Coronary artery (tissue), 2 donors: ENCODE data around the gene AEN.
A peak's percentile ranks its signal among the peaks of the same experiment; 100 is the strongest.

Experiments
- DNase-seq: peaks from one replicate; pipeline ENCODE4 v3.0.0-alpha.2; 2017; ENCODE audit warnings: low spot score
- H3K27ac ChIP-seq, 2 donors: fragments of 200-600 bp; sonication (generic); one replicate each; pipeline ENCODE4 v1.5.1; 2016 to 2019
- H3K4me3 ChIP-seq: fragments of 200-600 bp; sonication (generic); 2 replicates; pipeline ENCODE4 v1.5.1; 2016; ENCODE audit warnings: mild to moderate bottlenecking, moderate library complexity
- TF ChIP-seq, protein P1 (sequence below): fragments of 200-600 bp; sonication (generic); IDR thresholded peaks from one replicate; pipeline ENCODE4 v1.5.1; 2019; ENCODE audit warnings: antibody characterized with exemption

AEN gene

DNA sequence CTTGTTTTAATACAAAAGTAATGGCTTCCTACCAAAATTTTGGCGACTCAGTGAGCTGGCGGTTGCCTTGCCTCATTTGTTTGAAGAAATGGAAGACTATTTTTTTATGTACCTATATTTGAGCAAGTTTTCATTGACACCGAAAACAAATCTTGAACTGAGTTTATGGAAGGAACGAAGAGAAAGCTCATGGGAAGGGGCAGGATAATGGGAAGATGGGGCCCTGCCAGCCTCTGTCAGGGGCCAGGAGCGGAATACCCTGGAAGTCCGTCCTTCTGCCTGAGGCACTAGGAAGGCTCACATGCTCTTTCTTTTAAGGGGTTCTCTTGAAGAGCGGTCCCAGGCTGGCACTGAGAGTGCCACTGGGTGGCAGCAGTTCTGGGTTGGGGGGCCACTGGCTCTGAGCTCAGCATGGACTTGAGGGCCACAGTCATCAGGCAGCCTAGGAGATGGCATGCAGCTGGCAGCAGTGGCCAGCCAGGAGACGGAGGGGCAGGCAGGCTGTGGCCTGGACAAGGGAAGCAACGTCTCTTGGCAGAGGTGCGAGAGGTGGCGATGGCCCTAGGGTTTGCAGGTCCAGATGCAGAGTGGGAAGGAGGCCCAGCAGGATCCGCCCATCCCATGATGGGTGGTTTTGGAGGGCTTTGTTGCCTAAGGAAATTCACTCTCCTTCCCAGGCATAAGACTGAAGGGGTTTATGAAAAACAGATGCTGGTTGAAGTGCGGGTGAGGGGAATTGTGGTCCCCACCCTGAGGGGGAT is 59.3 kb downstream of the AEN start:
- Histone ChIP-seq H3K4me3 (no peak overlapping the region), H3K27ac (no peak overlapping the region)
- peak; percentile 50 for DNase-seq
- TF ChIP-seq, protein P1, sequence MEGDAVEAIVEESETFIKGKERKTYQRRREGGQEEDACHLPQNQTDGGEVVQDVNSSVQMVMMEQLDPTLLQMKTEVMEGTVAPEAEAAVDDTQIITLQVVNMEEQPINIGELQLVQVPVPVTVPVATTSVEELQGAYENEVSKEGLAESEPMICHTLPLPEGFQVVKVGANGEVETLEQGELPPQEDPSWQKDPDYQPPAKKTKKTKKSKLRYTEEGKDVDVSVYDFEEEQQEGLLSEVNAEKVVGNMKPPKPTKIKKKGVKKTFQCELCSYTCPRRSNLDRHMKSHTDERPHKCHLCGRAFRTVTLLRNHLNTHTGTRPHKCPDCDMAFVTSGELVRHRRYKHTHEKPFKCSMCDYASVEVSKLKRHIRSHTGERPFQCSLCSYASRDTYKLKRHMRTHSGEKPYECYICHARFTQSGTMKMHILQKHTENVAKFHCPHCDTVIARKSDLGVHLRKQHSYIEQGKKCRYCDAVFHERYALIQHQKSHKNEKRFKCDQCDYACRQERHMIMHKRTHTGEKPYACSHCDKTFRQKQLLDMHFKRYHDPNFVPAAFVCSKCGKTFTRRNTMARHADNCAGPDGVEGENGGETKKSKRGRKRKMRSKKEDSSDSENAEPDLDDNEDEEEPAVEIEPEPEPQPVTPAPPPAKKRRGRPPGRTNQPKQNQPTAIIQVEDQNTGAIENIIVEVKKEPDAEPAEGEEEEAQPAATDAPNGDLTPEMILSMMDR, result no peak

DNA sequence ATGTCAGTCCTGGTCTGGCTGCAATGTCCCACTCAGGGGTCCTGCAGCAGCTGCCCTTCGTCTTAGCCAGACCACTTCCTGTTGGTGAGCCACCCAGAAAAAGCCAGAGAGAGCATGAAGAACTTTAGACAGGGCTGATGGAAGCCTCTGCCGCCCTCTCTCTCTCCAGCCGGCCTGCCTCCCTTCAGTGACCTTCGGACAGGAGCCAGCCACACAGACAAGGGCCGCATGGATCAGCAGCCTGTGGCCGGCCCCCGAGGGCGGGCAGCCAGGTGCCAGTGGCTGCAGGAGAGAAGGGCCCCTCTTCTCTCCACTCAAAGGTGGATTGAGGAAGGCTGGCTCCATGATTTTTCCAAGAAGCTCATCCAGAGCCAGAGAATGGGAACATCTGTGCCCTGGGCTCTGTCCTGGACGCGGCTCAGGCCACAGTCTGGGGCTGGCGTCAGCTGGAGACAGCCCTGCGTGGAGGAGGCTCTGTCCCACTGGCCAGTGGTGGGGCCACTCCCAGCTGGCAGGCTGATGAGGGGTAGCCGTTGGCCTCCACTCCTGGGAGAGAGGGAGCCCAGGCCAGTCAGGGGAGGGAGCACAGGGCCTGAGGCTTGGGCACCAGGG is 60.6 kb downstream of the AEN start:
- peak overlapping the region in 1 of 2 donors; percentile 54 for H3K27ac ChIP-seq
- no peak overlapping the region for H3K4me3 ChIP-seq
- TF ChIP-seq, protein P1, result no peak
- peak; percentile 71 for DNase-seq
